Heart right ventricle (tissue), 16 donors: ENCODE measurements around the gene MRPL47. TPM values are rescaled to one million over a fixed set of nuclear protein-coding genes. Genes with fewer than 3 reads are reported as not detected.
A peak's percentile ranks its signal among the peaks of the same experiment; 100 is the strongest.
"Not testable (repeated sequence)": the region's sequence is repeated elsewhere in the genome, so short reads cannot be mapped to it uniquely, and the experiment has no call there.

ENCODE experiments used
- ATAC-seq, 8 donors: fragments of 200-7000 bp; cut with Tn5 transposase; one replicate each; pipeline ENCODE4 v1.9.1; 2020; ENCODE audit warnings: mild to moderate bottlenecking in 8 of 8, moderate library complexity in 8 of 8, moderate number of reproducible peaks in 1 of 8
- DNase-seq, 2 donors: peaks; one replicate each; pipeline ENCODE4 v3.0.0-alpha.2; 2020
- H3K27ac ChIP-seq, 10 donors: fragments of 200-600 bp; sonication (generic) in 2 of 10; one replicate each; pipeline versions ENCODE4 v1.5.0 to v1.8.0; 2020 to 2022; ENCODE audit warnings: mild to moderate bottlenecking in 3 of 10
- H3K27me3 ChIP-seq, 7 donors: fragments of 200-600 bp; one replicate each; pipeline ENCODE4 v1.8.0; 2021 to 2022; ENCODE audit warnings: mild to moderate bottlenecking in 2 of 7
- H3K36me3 ChIP-seq, 9 donors: fragments of 200-600 bp; sonication (generic) in 1 of 9; one replicate each; pipeline versions ENCODE4 v1.5.0 to v1.8.0; 2020 to 2022; ENCODE audit warnings: mild to moderate bottlenecking in 2 of 9
- H3K4me1 ChIP-seq, 9 donors: fragments of 200-600 bp; sonication (generic) in 1 of 9; one replicate each; pipeline versions ENCODE4 v1.5.0 to v1.8.0; 2020 to 2022; ENCODE audit warnings: mild to moderate bottlenecking in 4 of 9
- H3K4me3 ChIP-seq, 10 donors: fragments of 200-600 bp; sonication (generic) in 2 of 10; one replicate each; pipeline versions ENCODE4 v1.5.0 to v1.8.0; 2020 to 2022; ENCODE audit warnings: mild to moderate bottlenecking in 7 of 10, moderate library complexity in 2 of 10
- H3K9me3 ChIP-seq, 11 donors: fragments of 200-600 bp in 10 of 11; sonication (generic) in 2 of 11; one replicate each; pipeline versions ENCODE4 v1.5.0 to v1.8.0; 2013 to 2022; ENCODE audit warnings: mild to moderate bottlenecking in 2 of 11, control low read depth in 1 of 11, moderate library complexity in 1 of 11
- CTCF ChIP-seq, 9 donors: fragments of 200-600 bp; sonication (generic) in 2 of 9; IDR thresholded peaks; one replicate each; pipeline versions ENCODE4 v1.5.0 to v1.8.0; 2021 to 2022; ENCODE audit warnings: antibody characterized with exemption in 9 of 9, mild to moderate bottlenecking in 5 of 9, moderate library complexity in 1 of 9
- WGBS, 2 donors: extraction: QIAGEN DNeasy Blood & Tissue Kit; methylation state at CpG; one replicate each; pipeline ENCODE4 v1.1.7; 2013; ENCODE audit warnings: inconsistent platforms in 1 of 2; 5-methylcytosine and 5-hydroxymethylcytosine counted together
- intact Hi-C, 10 donors: fragments of 100-400 bp; cut with DNase I; formaldehyde crosslinking; loops; one replicate each; pipeline versions ENCODE4 v1.11.1 to v1.14.2; 2022
- polyA plus RNA-seq, 2 donors: library from polyadenylated mRNA; stranded (reverse); fragments of 200-250 nt; gene quantifications; one replicate each; pipeline ENCODE4 v1.2.3, GENCODE V29; 2013
- total RNA-seq, 10 donors: library from RNA; stranded (reverse); fragmentation: NEBNext Ultra II Directional in 3 of 10; extraction: Animal tissue kit (Norgen Biotek cat#: 25700) in 3 of 10; gene quantifications; one replicate each; pipeline versions ENCODE4 v1.2.1 to v1.2.4, GENCODE V29; 2021 to 2023
- donor health status: Arrhythmogenic right ventricular cardiomyopathy.
- donor health status: ischemic (EF 13 %, LVEDD 7.1; RV severe dilation, severe dysfunction).
- donor health status: healthy with polysubstance abuse.
- donor health status: DM: no; HTN: yes; CAD: no.
- donor health status: DM: no; HTN: no; CAD: no.
- donor health status: ischemic (EF 25% LVEDD 6.9; RV normal size, moderate dysfunction).
- donor health status: ischemic (EF 25% LVEDD 5.7; RV mildly dilated, moderate dysfunction).
- donor health status: healthy.
- donor health status: DM: yes; HTN: yes; CAD: no.
- donor health status: Ischemic cardiomyopathy.
- donor health status: ischemic (EF 35%, LVEDD 5.7; RV mildly dilated, moderate dysfunction).
- donor health status: nonischemic (EF 11% LVEDD 7.7; RV severe dilation, severe dysfunction).
- donor health status: DM: yes; HTN: yes; CAD: no.
- donor health status: PGD.
- donor health status: ischemic (EF 29% LVEDD 5.4; RV normal size, mild dysfunction).
- donor health status: nonischemic (EF 23%, LVEDD 6.1; RV moderate dilation, normal function).

The MRPL47 gene
- total and polyA plus RNA-seq, 12 donors = 44.3 to 160 (median 53.1) TPM

DNA sequence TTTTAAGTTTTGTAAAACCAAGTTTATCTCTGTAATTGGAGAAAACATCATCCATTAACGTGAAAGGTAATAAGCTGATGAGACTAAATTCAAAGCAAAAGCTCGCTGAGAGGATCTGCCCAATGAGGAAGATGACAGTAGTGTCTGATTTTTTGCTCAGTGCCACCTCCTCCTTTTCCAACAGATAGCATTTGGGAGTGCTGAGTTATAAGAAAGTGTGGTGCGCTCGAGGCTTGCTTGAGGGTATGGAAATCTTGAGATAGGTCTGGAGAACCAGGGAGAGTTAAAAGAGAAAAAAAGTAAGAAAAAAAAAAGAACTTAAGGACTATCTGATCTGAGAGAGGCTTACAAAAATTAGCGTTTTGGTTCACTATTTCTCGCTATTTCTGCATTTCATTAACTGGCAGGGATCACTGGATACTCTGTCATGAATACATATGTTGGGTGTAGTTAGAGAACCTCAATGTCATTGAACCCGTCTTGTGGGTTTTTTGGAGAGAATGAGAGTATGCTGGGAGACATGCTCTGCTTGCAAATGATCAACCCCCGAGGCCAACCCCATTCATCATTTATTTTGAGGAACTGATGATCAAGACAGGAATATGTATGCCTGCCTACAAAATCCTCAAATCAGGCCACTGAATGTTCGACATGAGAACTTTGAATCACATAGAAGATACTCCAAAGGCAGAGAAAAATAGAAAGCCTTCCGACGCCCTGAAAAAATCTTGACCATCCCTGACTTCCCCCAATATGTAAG is 47.4 kb upstream of the MRPL47 start:
- DNase-seq (no peak), ATAC-seq (no peak)
- TF ChIP-seq CTCF (IDR thresholded peaks at IDR 0.05) = no peak
- Histone ChIP-seq H3K27me3 (no peaks in the 10 kb centered on the region), H3K4me1 (peaks cover 0 to 37% (median 8%) of the 10 kb centered on the region in 9 donors), H3K9me3 (no peaks in the 10 kb centered on the region), H3K36me3 (no peaks in the 10 kb centered on the region), H3K4me3 (peak overlapping the region; percentile 34 to 90 (median 88)), H3K27ac (peak overlapping the region in 9 of 10 donors; percentile 78 to 97 (median 94))
- 52 to 59% methylated on average over 11 of the region's 11 CpGs for WGBS, 2 donors
- intact Hi-C loops = loop anchor here in 6 of 10 donors (2.0 to 10.0 kb wide), 6 partner anchors 63 to 115 kb away; no protein-coding TSS in a partner anchor

DNA sequence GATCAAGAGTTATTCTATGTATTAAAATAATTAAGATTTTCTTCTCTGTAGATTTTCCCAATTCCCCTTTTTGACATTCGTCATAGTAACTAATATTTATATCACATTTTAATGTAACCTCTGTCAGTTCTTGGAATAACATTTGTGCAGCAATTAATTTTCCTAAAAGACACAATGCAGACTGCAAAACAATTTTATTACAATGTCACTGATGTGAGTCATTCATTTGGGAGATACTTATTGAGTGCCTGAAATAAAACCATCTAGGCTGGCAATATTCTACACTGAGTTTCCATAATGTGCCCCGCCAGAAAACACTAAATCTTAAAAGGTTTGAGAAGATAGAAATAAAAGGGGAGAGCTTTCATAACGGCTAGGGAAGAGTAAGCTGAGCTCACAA is 41.7 kb upstream of the MRPL47 start:
- H3K9me3 ChIP-seq = no peaks in the 10 kb centered on the region
- WGBS, 2 donors = 75 to 91% methylated on average over 3 of the region's 3 CpGs
- intact Hi-C loops = no loop called here
- ATAC-seq (no peak), DNase-seq (no peak)
- no peak overlapping the region for H3K4me3 ChIP-seq
- H3K27ac ChIP-seq = no peak overlapping the region
- no peaks in the 10 kb centered on the region for H3K27me3 ChIP-seq
- no peaks in the 10 kb centered on the region for H3K36me3 ChIP-seq
- no peaks in the 10 kb centered on the region for H3K4me1 ChIP-seq
- TF ChIP-seq CTCF (IDR thresholded peaks at IDR 0.05) = no peak

DNA sequence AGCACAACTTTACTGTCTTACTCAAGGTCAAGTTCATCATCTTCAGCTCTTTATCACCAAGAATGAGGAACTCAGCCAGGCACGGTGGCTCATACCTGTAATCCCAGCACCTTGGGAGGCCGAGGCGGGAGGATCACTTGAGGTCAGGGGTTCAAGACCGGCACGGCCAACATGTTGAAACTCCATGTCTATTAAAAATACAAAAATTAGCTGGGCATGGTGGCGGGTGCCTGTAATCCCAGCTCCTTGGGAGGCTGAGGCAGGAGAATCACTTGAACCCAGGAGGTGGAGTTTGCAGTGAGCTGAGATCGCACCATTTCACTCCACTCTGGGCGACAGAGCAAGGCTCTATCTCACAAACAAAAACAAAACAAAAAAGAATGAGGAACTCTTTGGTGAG is 39.4 kb upstream of the MRPL47 start:
- intact Hi-C loops, H3K27ac ChIP-seq, ATAC-seq: not testable (repeated sequence)

GRCh38 chr3:179642871-179643270 is 38.4 kb upstream of the MRPL47 start:
- no peak for DNase-seq
- no peak overlapping the region for H3K4me3 ChIP-seq
- no peak overlapping the region for H3K27ac ChIP-seq
- no peaks in the 10 kb centered on the region for H3K9me3 ChIP-seq
- intact Hi-C loops = no loop called here
- 91% methylated on average over 3 of the region's 3 CpGs for WGBS, 2 donors
- no peak for ATAC-seq
- no peaks in the 10 kb centered on the region for H3K36me3 ChIP-seq
- TF ChIP-seq CTCF (IDR thresholded peaks at IDR 0.05) = no peak
- no peaks in the 10 kb centered on the region for H3K27me3 ChIP-seq
- H3K4me1 ChIP-seq = no peaks in the 10 kb centered on the region

More for the DNA sequence above, 39.4 kb upstream of the MRPL47 start:
- H3K27me3 ChIP-seq, H3K36me3 ChIP-seq, H3K9me3 ChIP-seq, H3K4me1 ChIP-seq, H3K4me3 ChIP-seq, DNase-seq: not testable (repeated sequence)
- 95 to 96% methylated on average over 8 of the region's 8 CpGs for WGBS, 2 donors

DNA sequence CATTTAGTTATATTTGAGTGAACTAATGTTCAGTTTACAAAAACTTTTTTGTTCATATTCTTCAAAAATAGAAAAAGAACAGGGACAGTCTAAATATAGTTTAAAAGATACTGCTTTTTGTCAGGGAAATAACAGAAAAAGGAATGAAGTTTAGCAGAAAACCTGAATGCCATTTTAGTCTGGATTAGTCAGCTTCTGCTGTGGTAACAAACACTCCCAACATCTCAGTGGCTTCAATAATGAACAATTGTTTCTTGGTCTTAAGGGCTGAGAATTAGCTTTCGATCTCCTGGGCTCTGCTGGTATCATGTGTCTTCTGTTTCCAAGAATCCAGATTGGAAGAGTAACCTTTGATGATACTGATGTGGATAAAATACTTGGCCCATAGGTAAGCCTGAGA is 36.0 kb upstream of the MRPL47 start:
- H3K4me3 ChIP-seq = no peak overlapping the region
- no peak for ATAC-seq
- no peaks in the 10 kb centered on the region for H3K9me3 ChIP-seq
- H3K4me1 ChIP-seq = no peaks in the 10 kb centered on the region
- DNase-seq = no peak
- no peak overlapping the region for H3K27ac ChIP-seq
- intact Hi-C loops = no loop called here
- H3K36me3 ChIP-seq = no peaks in the 10 kb centered on the region
- TF ChIP-seq CTCF (IDR thresholded peaks at IDR 0.05) = no peak
- WGBS, 2 donors = 93 to 100% methylated on average over 1 of the region's 1 CpG
- no peaks in the 10 kb centered on the region for H3K27me3 ChIP-seq
